Measurements from ENCODE around the gene HUWE1. TPM values are rescaled to one million over a fixed set of nuclear protein-coding genes. Genes with fewer than 3 reads are reported as not detected.

Gene HUWE1
- total RNA-seq, 3 donors from 2014 or later: 136 to 200 (median 152) TPM

- no peak for DNase-seq
- Histone ChIP-seq H3K9me3 (no peaks in the 10 kb centered on the region), H3K4me1 (ENCODE audit: low read depth) (peaks cover 5% of the 10 kb centered on the region), H3K4me3 (no peak overlapping the region), H3K36me3 (ENCODE audit: low read depth) (no peaks in the 10 kb centered on the region)
- TF ChIP-seq CTCF (IDR thresholded peaks at IDR 0.05): no peak
- peak; percentile 54 for ATAC-seq
- intact Hi-C loops (cut with DNase I, micrococcal nuclease): no loop called here
Observed at GRCh38 chrX:53656845-53657244, 29.7 kb downstream of the HUWE1 start.

- H3K9me3 ChIP-seq: no peaks in the 10 kb centered on the region
- intact Hi-C loops (cut with DNase I, micrococcal nuclease): no loop called here
- DNase-seq: no peak
- H3K4me1 ChIP-seq (ENCODE audit: low read depth): peaks cover 5% of the 10 kb centered on the region
- no peak overlapping the region for H3K4me3 ChIP-seq
- H3K36me3 ChIP-seq (ENCODE audit: low read depth): no peaks in the 10 kb centered on the region
- TF ChIP-seq CTCF (IDR thresholded peaks at IDR 0.05): no peak
- ATAC-seq: no peak
Observed at GRCh38 chrX:53654376-53654775, 32.1 kb downstream of the HUWE1 start.

- Histone ChIP-seq H3K4me1 (ENCODE audit: low read depth) (no peaks in the 10 kb centered on the region), H3K9me3 (no peaks in the 10 kb centered on the region), H3K36me3 (ENCODE audit: low read depth) (no peaks in the 10 kb centered on the region), H3K4me3 (no peak overlapping the region)
- intact Hi-C loops (cut with DNase I, micrococcal nuclease): no loop called here
- TF ChIP-seq CTCF (IDR thresholded peaks at IDR 0.05): no peak
- no peak for DNase-seq
- no peak for ATAC-seq
Observed at GRCh38 chrX:53644751-53645150, 41.8 kb downstream of the HUWE1 start.

GRCh38 chrX:53642337-53642736 is 44.2 kb downstream of the HUWE1 start:
- H3K36me3 ChIP-seq (ENCODE audit: low read depth): no peaks in the 10 kb centered on the region
- intact Hi-C loops (cut with DNase I, micrococcal nuclease): no loop called here
- H3K4me3 ChIP-seq: no peak overlapping the region
- no peaks in the 10 kb centered on the region for H3K4me1 ChIP-seq (ENCODE audit: low read depth)
- TF ChIP-seq CTCF (IDR thresholded peaks at IDR 0.05): no peak
- DNase-seq: no peak
- no peak for ATAC-seq
- no peaks in the 10 kb centered on the region for H3K9me3 ChIP-seq

- intact Hi-C loops (cut with DNase I, micrococcal nuclease): no loop called here
Observed at GRCh38 chrX:53639257-53639656, 47.3 kb downstream of the HUWE1 start.

More at GRCh38 chrX:53639257-53639656, 47.3 kb downstream of the HUWE1 start:
- no peak for DNase-seq
- no peak for TF ChIP-seq CTCF (IDR thresholded peaks at IDR 0.05)
- Histone ChIP-seq H3K4me1 (ENCODE audit: low read depth) (no peaks in the 10 kb centered on the region), H3K9me3 (no peaks in the 10 kb centered on the region), H3K4me3 (no peak overlapping the region), H3K36me3 (ENCODE audit: low read depth) (no peaks in the 10 kb centered on the region)
- ATAC-seq: no peak

Data from mucosa of descending colon (tissue), 3 donors.